NCI-H2081 (cell line): Measurements from ENCODE around the gene PLIN5.

Experiments used
- DNase-seq, 2 experiments: peaks; one replicate each; lab custom pipeline; 2025; lab: John Stamatoyannopoulos, UW

The PLIN5 gene

DNA sequence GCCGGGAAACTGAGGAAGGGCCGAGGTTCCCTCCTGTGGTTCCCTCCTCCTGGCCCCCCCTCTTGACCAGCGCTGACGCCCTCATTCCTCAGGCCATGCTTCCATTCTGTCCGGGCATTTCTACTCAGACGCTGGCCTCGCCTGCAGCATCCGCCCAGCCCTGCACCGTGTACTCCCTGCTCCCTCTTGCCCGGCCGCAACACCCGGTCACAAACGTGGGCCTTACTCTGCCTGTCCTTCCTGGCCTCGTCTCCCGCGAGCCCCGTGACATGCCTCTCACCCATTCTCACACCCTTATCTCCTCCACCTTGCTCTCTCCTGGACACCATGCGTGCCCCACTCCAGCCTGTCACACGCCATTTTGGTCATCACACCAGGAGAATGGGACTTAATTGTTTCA lies 51.6 kb downstream of the PLIN5 start:
- no peak for DNase-seq

DNA sequence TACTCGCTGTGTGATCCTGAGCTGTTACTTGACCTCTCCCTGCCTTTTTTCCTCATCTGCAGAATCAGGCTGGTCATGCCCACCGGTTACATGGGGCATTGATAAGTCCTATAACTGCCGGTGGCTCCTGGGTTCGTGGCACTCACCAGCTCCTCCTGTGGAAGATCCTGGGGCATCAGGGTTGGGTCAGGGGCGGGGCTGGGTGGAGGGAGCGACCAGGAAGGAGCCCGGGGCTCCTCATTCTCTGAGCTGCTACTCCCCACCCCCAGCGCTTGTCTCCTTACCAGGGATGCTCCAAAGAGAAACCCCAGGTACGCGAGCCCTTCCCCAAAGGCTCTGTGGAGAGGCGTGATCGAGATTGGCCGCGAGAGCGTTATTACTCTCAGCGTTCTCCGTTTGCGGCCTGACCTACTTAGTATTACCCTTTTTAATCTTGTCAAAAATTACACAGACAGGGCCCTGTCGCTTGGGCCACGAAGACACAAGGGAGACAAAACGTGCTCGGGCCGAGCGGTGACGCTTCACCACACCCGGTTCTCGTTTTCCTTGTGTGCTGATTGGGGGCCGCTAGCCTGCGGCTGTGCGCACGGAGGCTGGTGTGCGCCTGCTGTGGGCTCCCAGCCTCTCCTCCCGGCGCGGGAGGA lies 52.2 kb downstream of the PLIN5 start:
- DNase-seq = no peak

DNA sequence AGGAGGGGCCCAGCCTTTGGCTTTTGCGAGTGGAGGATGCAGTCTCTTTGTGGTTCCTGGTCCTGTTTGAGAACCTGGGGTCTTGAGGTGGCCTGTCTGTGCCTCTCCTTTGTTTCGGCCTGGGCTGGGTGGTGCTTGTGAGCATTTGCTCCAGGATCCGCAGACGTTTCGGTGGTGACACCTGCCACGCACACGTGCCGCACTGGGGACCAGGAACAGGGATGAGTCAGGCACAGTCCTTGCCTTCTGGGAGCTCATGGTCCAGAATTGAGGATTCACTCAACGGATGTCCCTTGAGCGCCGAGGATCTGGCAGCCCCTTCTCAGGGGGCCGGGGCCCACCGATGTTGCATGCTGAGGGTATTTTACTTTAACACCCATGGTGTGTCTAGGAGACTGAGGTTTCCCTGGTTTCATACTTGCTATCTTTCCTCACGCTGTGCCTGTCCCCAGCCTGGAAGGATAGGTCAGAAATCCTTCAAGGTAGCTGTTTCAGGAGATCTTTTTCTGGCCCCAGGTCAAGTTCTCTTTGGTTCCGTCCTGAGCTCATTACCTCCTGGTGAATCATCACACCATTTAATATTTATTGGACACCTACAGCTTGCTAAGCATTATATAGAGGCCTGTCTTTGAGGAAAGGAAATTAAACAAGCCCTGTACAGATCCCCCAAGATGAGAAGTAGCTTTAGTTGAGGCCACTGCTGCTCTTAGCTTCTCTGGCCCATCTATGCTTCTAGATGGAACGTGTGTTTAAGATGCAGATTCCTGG lies 57.8 kb downstream of the PLIN5 start:
- no peak for DNase-seq

DNA sequence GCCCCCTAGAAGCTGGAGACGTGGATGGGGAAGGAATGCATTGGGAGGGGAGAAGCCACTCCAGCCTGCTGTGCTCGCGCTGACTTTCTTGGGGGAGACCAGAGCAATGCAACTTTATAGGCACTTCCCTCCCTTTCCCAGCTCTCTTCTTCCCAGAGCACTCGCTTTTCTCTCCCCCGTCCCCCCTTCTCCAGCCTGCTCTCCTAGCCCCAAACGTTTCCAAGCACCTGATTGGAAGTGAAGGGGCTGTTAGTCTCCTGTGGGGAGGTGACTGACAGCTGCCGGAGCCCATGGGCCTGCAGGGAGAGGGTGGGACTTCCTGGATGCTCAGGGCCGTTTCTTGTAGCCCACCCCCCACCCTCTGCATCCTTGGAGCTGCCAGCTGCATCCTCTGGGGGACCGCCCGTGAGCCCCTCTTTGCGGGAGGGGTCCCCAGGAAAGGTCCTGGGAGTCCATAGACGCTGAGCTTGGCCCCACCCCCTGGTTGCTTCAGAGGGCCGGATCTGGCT lies 60.5 kb downstream of the PLIN5 start:
- peak; percentile 84 to 85 for DNase-seq

DNA sequence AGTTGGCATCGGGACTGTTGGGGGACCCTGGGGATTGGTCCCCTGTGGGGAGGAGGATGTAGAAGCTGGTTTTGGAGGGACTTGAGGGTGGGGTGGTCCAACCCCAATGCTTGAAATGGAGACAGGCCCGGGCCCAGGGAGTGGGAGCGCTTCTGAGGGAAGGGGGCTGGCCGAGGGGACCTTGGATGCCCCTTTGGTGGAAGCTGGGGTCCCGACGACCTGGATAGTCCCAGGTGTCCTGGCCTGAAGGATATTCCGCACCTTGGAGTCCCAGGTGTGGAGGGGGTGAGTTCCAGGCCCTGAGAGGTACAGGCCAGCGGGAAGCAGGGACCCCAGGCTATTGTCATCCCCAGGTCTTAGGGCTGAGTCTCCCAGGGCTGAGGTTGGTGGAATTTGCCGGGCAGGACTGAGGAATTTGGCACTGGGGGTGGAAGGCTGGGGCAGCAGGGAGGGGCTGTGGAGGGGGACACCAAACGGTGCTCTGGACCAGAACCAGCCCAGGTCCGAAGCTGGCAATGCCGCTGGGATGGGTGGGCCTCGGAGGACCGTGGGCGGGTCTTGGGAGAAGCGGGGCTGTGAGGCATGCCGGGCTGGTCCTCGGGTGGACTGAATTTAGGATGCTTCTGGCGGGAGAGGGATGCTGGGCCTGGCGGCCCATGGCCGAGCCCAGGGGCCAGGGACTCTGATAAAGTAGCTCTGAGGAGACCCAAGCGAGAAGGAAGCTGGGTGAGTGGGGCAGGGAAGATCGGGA lies 61.1 kb downstream of the PLIN5 start:
- no peak for DNase-seq

DNA sequence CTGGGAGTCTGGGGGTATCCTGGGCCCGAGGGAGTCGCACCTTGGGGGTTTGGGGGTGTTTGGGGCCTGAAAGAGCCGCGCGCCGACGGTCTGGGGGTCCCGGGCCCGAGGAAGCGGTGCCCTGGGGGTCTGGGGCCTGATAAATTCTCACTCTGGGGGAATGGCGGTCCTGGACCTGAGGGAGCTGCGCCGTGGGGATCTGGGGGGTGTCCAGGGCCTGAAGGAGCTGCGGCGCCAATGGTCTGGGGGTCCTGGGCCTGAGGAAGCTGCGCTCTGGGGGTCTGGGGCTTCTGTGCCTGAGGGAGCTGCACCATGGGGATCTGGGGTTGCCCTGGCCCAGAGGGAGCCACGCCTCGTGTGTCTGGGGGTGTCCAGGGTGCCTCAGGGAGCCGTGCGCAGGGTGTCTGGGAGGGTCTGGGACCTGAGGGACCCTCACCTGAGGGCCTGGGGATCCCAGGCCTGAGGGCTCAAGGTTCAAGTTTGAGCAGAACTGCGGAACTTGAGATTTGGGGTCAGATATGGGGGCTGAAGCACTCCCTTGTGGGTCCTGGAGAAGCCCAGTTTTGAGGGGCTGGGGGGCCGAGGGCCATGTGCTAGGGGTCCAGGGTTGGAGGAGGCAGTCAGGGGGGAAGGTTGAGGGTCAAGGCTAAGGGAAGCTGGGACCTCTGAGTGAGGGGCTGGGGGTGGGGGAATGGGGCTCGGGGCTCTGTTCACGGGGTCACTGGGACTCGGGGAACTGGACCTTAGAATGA lies 61.8 kb downstream of the PLIN5 start:
- DNase-seq = no peak
